HFFc6 (cell line): Measurements from ENCODE around the gene BAHD1. TPM values are rescaled to one million over a fixed set of nuclear protein-coding genes. Genes with fewer than 3 reads are reported as not detected.
A peak's percentile ranks its signal among the peaks of the same experiment; 100 is the strongest.

ENCODE experiments used
- DNase-seq: peaks from one replicate; pipeline ENCODE4 v3.0.0-alpha.2; 2018
- H3K27ac Mint-ChIP-seq: 2 replicates; pipeline ENCODE4 v1.8.0; 2020; ENCODE audit warnings: mild to moderate bottlenecking, mixed read lengths
- H3K27me3 Mint-ChIP-seq: 2 replicates; pipeline ENCODE4 v1.8.0; 2021; ENCODE audit warnings: mild to moderate bottlenecking, moderate library complexity, mixed read lengths; ENCODE audit not compliant: insufficient read depth
- H3K36me3 Mint-ChIP-seq: 2 replicates; pipeline ENCODE4 v1.8.0; 2021; ENCODE audit warnings: low read depth, mixed read lengths
- H3K4me1 Mint-ChIP-seq: 2 replicates; pipeline ENCODE4 v1.8.0; 2020; ENCODE audit warnings: low read depth, mixed read lengths
- H3K4me3 Mint-ChIP-seq: 2 replicates; pipeline ENCODE4 v1.8.0; 2020; ENCODE audit warnings: mild to moderate bottlenecking, moderate library complexity, mixed read lengths
- H3K9me3 Mint-ChIP-seq: 2 replicates; pipeline ENCODE4 v1.8.0; 2020; ENCODE audit warnings: mild to moderate bottlenecking, mixed read lengths
- CTCF ChIP-seq: fragments of 200-600 bp; sonication (generic); IDR thresholded peaks from 2 replicates; pipeline ENCODE4 v1.5.0; 2021; ENCODE audit warnings: antibody characterized with exemption, mild to moderate bottlenecking
- total RNA-seq, 6 experiments: library from RNA; stranded (reverse); fragmentation: NEBNext Ultra II Directional; extraction: Animal tissue kit (Norgen Biotek cat#: 25700); gene quantifications; 2 replicates in 1 of 6; 3 replicates in 5 of 6; pipeline ENCODE4 v1.2.3, GENCODE V29; 2021

Gene BAHD1
- total RNA-seq, 6 experiments from 2014 or later: 12.7 to 14.4 (median 14.2) TPM

DNA sequence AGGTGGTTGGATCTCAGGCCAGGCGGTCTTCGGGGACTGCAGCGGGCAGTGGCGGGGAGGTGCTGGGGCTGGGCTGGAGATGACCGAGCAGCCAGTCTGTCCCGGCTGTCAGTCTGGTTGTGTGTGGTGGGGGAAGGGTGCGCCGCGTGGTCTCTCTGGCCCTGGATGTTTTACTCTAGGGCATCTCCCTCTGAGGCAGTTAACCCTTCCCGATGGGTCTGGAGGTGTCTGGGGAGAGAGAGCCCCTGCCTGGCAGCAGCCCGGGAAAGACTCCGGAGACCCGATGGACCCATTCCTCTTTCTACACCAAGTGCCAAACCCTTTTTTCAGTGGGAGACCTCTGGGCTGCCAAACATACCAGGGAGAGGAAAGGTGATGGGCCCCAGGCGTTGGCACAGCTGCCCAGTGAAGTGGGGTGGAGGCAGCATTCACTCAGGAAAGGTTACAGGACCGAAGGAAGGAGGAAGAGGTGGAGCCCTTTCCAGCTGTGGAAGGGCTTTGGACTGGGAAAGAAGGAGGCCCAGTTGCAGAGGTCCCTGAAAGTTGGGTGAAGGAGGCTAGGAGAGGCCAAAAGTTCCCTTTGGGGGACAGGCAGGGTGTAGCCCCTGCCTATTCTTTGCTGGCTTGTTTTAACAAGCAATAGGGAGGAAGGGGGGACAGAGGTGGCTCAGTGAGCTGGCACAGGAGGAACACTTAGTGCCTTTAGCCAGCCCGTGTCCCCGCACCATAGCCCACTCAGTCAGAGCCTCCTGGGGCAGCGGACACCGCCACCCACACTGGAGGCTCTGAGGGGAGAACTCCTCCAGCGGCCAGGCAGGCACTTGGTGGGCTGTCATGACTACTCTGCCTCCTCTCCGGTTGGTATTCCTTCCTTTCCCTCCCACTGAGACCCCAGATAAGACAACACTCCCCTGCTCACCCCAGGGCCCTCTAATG, 2.7 kb upstream of the BAHD1 start:
- Mint-ChIP-seq H3K9me3 (no peaks in the 10 kb centered on the region), H3K27ac (no peak overlapping the region), H3K36me3 (no peaks in the 10 kb centered on the region), H3K4me3 (no peak overlapping the region), H3K4me1 (peaks cover 18% of the 10 kb centered on the region), H3K27me3 (peaks cover 47% of the 10 kb centered on the region)
- no peak for DNase-seq
- no peak for TF ChIP-seq CTCF

DNA sequence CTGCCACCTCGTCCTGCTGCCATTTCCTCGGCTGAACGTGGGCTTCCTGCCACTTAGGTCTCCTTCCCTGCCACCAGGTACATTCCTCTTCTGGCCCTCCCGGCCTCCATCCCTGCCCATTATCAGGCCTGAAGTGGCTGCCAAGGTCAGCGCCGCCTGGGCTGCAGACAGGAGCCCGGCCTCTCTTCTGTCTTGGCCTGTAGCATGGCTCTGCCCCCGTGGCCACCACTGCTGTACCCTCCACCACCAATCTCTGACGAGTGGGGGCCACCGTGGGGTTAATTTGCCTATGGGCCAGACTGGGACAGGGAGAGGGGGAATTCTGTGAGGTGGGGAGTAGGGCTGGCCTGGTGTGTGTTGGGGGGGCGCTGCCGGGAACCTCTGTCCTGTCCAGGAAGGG, 2.0 kb upstream of the BAHD1 start:
- H3K9me3 Mint-ChIP-seq: no peaks in the 10 kb centered on the region
- H3K36me3 Mint-ChIP-seq: no peaks in the 10 kb centered on the region
- H3K4me3 Mint-ChIP-seq: no peak overlapping the region
- no peak for TF ChIP-seq CTCF
- peaks cover 25% of the 10 kb centered on the region for H3K4me1 Mint-ChIP-seq
- H3K27ac Mint-ChIP-seq: no peak overlapping the region
- peaks cover 44% of the 10 kb centered on the region for H3K27me3 Mint-ChIP-seq
- DNase-seq: no peak

DNA sequence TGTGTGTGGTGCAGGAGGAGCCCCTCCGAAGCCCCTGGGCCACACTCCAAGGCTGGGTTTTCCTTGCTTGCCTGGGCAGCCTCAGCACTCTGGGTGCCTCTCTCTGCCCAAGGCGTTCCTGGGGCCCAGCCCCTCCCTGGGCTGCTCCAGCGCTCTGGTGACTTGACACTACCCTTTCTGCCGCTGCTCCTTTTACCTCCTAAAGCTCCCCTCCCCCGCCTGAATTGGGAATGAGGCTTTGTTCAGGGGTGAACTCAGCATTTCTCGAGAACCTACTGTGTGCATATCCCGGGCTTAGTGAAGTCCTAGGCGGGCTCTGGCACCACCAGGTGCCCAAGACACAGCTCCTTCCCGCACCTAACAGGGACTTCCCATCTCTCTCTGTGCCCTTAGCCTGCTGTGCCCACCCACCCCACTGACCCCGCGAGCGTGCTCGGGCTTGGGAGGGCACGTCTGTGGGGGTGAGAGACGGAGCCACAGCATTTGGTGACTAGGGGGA, 1.2 kb upstream of the BAHD1 start:
- Mint-ChIP-seq H3K27me3 (peaks cover 44% of the 10 kb centered on the region), H3K4me1 (peaks cover 33% of the 10 kb centered on the region), H3K9me3 (no peaks in the 10 kb centered on the region), H3K27ac (no peak overlapping the region; the same call in 1 of the 2 replicates), H3K4me3 (peak overlapping the region; percentile 91), H3K36me3 (no peaks in the 10 kb centered on the region)
- no peak for DNase-seq
- no peak for TF ChIP-seq CTCF

GRCh38 chr15:40439960-40440742, 602 bp upstream of the BAHD1 start:
- H3K27me3 Mint-ChIP-seq: peaks cover 39% of the 10 kb centered on the region
- H3K27ac Mint-ChIP-seq: peak overlapping the region; percentile 75
- H3K4me3 Mint-ChIP-seq: peak overlapping the region; percentile 91
- H3K9me3 Mint-ChIP-seq: no peaks in the 10 kb centered on the region
- no peaks in the 10 kb centered on the region for H3K36me3 Mint-ChIP-seq
- DNase-seq: peak; percentile 7
- H3K4me1 Mint-ChIP-seq: peaks cover 39% of the 10 kb centered on the region
- no peak; the same call in 1 of the 2 replicates for TF ChIP-seq CTCF

- peaks cover 49% of the 10 kb centered on the region for H3K4me1 Mint-ChIP-seq
- peak overlapping the region; percentile 43 for H3K27ac Mint-ChIP-seq
- no peaks in the 10 kb centered on the region for H3K9me3 Mint-ChIP-seq
- no peaks in the 10 kb centered on the region for H3K36me3 Mint-ChIP-seq
- peak overlapping the region; percentile 87 for H3K4me3 Mint-ChIP-seq
- H3K27me3 Mint-ChIP-seq: peaks cover 30% of the 10 kb centered on the region
- DNase-seq: no peak
- TF ChIP-seq CTCF: peak; percentile 38; the same call in 1 of the 2 replicates
Measured at GRCh38 chr15:40441565-40442531, 1.1 kb downstream of the BAHD1 start.
